Neural crest cell (in vitro differentiated cells): ENCODE results near the gene TENT4B. TPM values are rescaled to one million over a fixed set of nuclear protein-coding genes. Genes with fewer than 3 reads are reported as not detected.
A peak's percentile ranks its signal among the peaks of the same experiment; 100 is the strongest.

Source experiments
- DNase-seq: peaks from one replicate; pipeline ENCODE4 v3.0.0; 2021; ENCODE audit warnings: low read depth, mixed read lengths, low spot score
- H3K27ac Mint-ChIP-seq: one replicate; pipeline ENCODE4 v1.8.0; 2021; ENCODE audit warnings: mild to moderate bottlenecking, mixed read lengths; ENCODE audit not compliant: unreplicated experiment
- H3K27me3 Mint-ChIP-seq: 2 replicates; pipeline ENCODE4 v1.8.0; 2021; ENCODE audit warnings: low read depth, mild to moderate bottlenecking, mixed read lengths
- H3K36me3 Mint-ChIP-seq: 2 replicates; pipeline ENCODE4 v1.8.0; 2021; ENCODE audit warnings: low read depth, mild to moderate bottlenecking, mixed read lengths
- H3K4me1 Mint-ChIP-seq: 2 replicates; pipeline ENCODE4 v1.8.0; 2021; ENCODE audit warnings: mixed read lengths
- H3K4me3 Mint-ChIP-seq: one replicate; pipeline ENCODE4 v1.8.0; 2021; ENCODE audit warnings: mild to moderate bottlenecking, mixed read lengths
- H3K9me3 Mint-ChIP-seq: 2 replicates; pipeline ENCODE4 v1.8.0; 2021; ENCODE audit warnings: mixed read lengths
- total RNA-seq: library from RNA; stranded (reverse); gene quantifications from 2 replicates; pipeline ENCODE4 v1.2.1, GENCODE V29; 2021
- TF ChIP-seq, protein P1 (sequence below): fragments of 200-600 bp; sonication (generic); conservative IDR thresholded peaks from 2 replicates; pipeline ENCODE4 v1.5.0; 2021; ENCODE audit warnings: antibody characterized with exemption, mild to moderate bottlenecking

The TENT4B gene
- total RNA-seq, 1 donor from 2014 or later: 12.5 TPM

DNA sequence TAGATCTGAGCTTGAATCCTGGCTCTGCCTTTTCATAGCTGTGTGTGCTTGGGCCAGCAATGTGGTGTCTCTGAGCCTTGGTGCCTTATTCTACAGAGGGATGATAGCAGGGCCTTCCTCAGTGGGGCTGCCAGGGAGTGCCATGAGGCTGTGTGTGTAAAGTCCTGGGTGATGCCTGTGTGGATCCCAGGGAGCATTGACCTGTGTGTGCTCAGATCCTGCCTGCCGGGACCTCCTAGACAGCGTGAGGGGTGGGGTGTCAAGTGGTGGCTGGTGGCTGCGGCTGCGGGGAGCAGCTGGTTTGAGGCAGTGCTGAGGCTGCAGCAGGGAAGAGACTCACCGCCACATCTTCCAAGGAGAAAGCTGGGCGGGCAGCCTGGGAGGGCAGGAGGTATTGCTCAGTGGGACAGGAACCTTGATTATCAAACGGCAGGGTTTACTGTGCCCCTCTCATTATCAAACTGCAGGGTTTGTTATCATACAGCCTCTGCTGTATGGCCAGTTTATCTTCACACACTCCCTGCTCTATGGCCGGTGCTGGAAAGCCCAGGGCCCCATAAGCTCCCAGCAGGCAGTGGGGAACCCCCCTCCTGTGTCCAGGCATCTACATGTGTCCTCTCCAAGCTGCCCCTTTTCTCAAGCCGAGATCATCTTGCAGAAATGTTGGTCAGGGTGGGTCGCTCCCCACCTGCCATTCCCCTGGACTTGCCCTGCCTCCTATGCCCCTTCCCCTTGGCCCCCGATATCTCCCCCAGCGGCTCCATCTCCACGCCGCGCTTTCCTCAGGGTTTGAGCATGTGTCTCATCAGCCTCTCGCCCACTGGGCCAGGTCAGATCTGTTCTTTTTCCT, 110.2 kb downstream of the TENT4B start:
- DNase-seq: no peak
- TF ChIP-seq, protein P1, sequence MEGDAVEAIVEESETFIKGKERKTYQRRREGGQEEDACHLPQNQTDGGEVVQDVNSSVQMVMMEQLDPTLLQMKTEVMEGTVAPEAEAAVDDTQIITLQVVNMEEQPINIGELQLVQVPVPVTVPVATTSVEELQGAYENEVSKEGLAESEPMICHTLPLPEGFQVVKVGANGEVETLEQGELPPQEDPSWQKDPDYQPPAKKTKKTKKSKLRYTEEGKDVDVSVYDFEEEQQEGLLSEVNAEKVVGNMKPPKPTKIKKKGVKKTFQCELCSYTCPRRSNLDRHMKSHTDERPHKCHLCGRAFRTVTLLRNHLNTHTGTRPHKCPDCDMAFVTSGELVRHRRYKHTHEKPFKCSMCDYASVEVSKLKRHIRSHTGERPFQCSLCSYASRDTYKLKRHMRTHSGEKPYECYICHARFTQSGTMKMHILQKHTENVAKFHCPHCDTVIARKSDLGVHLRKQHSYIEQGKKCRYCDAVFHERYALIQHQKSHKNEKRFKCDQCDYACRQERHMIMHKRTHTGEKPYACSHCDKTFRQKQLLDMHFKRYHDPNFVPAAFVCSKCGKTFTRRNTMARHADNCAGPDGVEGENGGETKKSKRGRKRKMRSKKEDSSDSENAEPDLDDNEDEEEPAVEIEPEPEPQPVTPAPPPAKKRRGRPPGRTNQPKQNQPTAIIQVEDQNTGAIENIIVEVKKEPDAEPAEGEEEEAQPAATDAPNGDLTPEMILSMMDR: no peak
- Mint-ChIP-seq H3K36me3 (no peaks in the 10 kb centered on the region), H3K9me3 (no peaks in the 10 kb centered on the region), H3K27me3 (peaks cover 25% of the 10 kb centered on the region), H3K4me3 (no peak overlapping the region), H3K27ac (peak overlapping the region; percentile 43), H3K4me1 (peaks cover 43% of the 10 kb centered on the region)

DNA sequence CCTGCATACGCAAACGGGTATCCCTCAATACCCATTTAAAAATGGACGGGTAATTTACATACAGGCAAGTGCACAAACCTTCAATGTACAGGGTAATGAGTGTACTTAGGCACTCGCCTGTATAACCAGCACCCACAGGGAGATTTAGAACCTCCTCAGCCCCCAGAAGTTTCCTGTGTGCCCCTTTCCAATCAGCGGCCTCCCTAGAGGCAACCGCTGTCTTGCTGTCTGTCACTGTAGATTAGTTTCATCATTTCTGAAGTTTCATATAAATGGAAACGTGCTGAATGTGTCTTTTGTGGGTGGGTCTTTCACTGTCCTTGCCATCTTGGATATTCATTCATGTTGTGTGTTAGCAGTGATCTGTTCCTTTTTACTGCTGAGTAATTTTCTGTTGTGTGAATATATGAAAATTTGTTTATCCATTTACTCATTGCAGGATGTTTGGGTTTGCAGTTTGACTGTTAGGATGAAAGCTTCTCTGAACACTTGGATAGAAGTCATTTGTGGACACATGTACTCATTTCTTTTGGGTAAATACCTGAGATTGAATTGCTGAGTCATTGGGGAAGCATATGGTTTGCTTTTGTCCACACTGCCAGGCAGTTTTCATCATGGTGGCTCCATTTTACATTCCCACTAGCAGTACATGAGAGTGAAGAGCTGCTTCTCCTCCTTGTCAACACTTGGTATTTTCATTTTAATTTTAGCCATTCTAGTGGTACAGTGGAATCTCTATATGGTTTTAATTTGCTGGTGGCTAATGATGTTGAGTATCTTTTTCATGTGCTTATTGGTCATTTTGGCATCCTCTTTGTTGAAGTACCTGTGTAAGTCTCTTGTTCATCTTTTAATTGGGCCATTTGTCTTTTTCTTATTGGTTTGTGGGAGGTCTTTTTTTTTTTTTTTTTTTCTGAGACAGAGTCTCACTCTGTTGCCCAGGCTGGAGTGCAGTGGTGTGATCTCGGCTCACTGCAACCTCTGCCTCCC, 111.1 kb downstream of the TENT4B start:
- no peak for DNase-seq
- H3K27ac Mint-ChIP-seq: no peak overlapping the region

DNA sequence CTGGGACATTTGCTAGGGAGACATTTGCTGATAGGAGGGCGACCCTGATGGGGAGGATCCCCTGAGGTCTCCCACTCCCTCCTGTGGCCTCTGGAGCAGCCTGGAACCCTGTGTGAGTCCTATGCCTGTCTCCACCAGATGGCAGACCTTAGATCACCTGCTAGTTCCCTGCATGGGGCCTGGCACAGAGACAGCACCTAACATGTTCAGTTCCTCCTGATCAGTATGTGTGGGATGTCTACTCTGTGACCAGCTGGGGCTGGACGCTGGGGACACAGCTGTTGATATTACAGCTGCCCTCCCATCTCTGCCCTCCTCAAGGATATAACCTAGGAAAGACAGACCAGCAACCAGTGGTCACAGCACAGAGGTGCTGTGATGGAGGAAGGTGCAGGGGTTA, 112.2 kb downstream of the TENT4B start:
- no peaks in the 10 kb centered on the region for H3K9me3 Mint-ChIP-seq
- peaks cover 26% of the 10 kb centered on the region for H3K4me1 Mint-ChIP-seq
- no peak overlapping the region for H3K4me3 Mint-ChIP-seq
- TF ChIP-seq, protein P1: peak; percentile 18
- peaks cover 20% of the 10 kb centered on the region for H3K27me3 Mint-ChIP-seq
- DNase-seq: no peak
- no peaks in the 10 kb centered on the region for H3K36me3 Mint-ChIP-seq
- H3K27ac Mint-ChIP-seq: no peak overlapping the region

More for the DNA sequence above, 111.1 kb downstream of the TENT4B start:
- peaks cover 37% of the 10 kb centered on the region for H3K4me1 Mint-ChIP-seq
- no peak overlapping the region for H3K4me3 Mint-ChIP-seq
- peaks cover 25% of the 10 kb centered on the region for H3K27me3 Mint-ChIP-seq
- H3K9me3 Mint-ChIP-seq: no peaks in the 10 kb centered on the region
- TF ChIP-seq, protein P1: no peak
- no peaks in the 10 kb centered on the region for H3K36me3 Mint-ChIP-seq

DNA sequence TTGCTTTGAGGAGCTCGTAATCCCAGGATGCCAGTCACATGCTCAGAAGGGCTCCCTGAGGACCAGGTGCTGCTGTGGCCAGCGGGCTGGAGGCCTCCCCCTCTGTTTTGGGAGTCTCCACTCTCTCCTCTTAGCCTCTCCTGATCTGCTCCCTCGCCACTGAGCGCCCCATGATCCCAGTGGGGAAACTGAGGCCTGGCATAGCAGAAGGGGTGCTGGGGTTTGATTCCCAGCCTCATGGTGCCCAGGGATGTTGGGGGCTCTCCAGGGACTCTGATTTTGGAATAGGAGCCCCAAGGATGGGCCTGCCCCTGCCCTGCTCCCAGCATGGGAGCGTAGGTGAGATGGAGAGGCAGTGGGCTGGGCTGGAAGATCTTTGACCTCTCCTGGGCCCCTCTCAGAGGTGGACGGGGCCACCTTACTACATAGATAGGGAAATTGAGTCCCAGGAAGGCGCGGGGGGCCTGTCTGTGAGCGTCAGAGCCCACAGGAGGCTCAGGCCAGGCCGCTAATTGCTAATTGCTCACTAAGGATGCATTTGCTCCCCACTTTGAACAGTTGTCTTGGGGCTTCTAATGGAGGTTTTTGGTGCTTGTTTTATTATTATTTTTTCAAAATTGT, 112.7 kb downstream of the TENT4B start:
- Mint-ChIP-seq H3K27ac (no peak overlapping the region), H3K9me3 (no peaks in the 10 kb centered on the region), H3K4me3 (no peak overlapping the region), H3K36me3 (no peaks in the 10 kb centered on the region), H3K4me1 (peaks cover 26% of the 10 kb centered on the region), H3K27me3 (peaks cover 17% of the 10 kb centered on the region)
- DNase-seq: no peak
- TF ChIP-seq, protein P1: no peak
